Fibroblast of lung (primary cell): Measurements from ENCODE around the gene SUV39H2.

Experiments used
- EZH2 ChIP-seq: IDR thresholded peaks from 2 replicates; pipeline ENCODE4 v1.5.1; 2012; ENCODE audit warnings: low read length, control low read depth, mild to moderate bottlenecking; ENCODE audit errors: missing control alignments
- TF ChIP-seq, protein P1 (sequence below), 2 donors: IDR thresholded peaks in 1 of 2; conservative IDR thresholded peaks in 1 of 2; 1 replicate in 1 of 2; 2 replicates in 1 of 2; pipeline ENCODE4 v1.5.1; 2011 to 2012; ENCODE audit warnings: low read length in 2 of 2, control low read depth in 1 of 2, inconsistent platforms in 1 of 2, low read depth in 1 of 2, mild to moderate bottlenecking in 1 of 2

DNA sequence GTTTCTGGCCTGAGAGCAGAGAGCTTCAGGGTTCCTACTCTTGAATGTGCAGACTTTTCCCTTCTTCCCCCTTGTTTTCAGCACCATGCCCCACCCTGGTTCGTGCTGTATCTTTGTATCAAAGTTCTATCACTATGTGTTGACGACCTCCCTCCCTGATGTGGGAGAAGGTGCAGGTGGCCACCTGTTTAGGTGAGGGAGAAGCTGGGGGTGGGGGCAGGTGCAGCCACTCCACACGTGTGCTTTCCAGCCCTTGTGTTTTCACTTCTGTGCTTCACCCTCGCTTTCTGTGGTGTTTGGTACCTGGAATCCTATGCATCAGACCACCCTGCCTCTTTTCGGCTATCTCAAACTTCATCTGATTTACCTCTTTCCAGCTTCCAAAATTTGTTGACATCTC is 19.6 kb upstream of the SUV39H2 start:
- TF ChIP-seq, protein P1, sequence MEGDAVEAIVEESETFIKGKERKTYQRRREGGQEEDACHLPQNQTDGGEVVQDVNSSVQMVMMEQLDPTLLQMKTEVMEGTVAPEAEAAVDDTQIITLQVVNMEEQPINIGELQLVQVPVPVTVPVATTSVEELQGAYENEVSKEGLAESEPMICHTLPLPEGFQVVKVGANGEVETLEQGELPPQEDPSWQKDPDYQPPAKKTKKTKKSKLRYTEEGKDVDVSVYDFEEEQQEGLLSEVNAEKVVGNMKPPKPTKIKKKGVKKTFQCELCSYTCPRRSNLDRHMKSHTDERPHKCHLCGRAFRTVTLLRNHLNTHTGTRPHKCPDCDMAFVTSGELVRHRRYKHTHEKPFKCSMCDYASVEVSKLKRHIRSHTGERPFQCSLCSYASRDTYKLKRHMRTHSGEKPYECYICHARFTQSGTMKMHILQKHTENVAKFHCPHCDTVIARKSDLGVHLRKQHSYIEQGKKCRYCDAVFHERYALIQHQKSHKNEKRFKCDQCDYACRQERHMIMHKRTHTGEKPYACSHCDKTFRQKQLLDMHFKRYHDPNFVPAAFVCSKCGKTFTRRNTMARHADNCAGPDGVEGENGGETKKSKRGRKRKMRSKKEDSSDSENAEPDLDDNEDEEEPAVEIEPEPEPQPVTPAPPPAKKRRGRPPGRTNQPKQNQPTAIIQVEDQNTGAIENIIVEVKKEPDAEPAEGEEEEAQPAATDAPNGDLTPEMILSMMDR (conservative IDR thresholded peaks at IDR 0.05 in 1 of 2, IDR thresholded peaks at IDR 0.05 in 1 of 2; ENCODE audit: low read depth in 1 of 2, low read length in 2 of 2) = no peak
- no peak for TF ChIP-seq EZH2
